SK-N-SH (cell line): Measurements from ENCODE around the gene NME3.

Experiments
- GABPA ChIP-seq: IDR thresholded peaks from 2 replicates; pipeline ENCODE4 v1.4.0; 2012; ENCODE audit warnings: low read depth, mild to moderate bottlenecking
- GATA2 ChIP-seq: sonication (generic); formaldehyde crosslinking; IDR thresholded peaks from 2 replicates; pipeline ENCODE4 v1.5.0; 2020; ENCODE audit warnings: mild to moderate bottlenecking, missing genetic modification reagents
- NFIC ChIP-seq: IDR thresholded peaks from 2 replicates; pipeline ENCODE4 v1.4.0; 2012; ENCODE audit warnings: borderline replicate concordance
- POLR2AphosphoS5 ChIP-seq: IDR thresholded peaks from 2 replicates; pipeline ENCODE4 v1.6.1; 2012; ENCODE audit warnings: low read depth, low read length
- RFX5 ChIP-seq: IDR thresholded peaks from 2 replicates; pipeline ENCODE4 v1.6.1; 2012; ENCODE audit warnings: mild to moderate bottlenecking, improper control_type of control experiment, low read length
- TAF1 ChIP-seq: IDR thresholded peaks from 2 replicates; pipeline ENCODE4 v1.6.1; 2012; ENCODE audit warnings: low read depth, mild to moderate bottlenecking, low read length, moderate library complexity, borderline replicate concordance
- TEAD4 ChIP-seq: IDR thresholded peaks from 2 replicates; pipeline ENCODE4 v1.4.0; 2012; ENCODE audit warnings: mild to moderate bottlenecking, borderline replicate concordance; ENCODE audit not compliant: insufficient read depth
- YY1 ChIP-seq: IDR thresholded peaks from 2 replicates; pipeline ENCODE4 v1.4.0; 2012; ENCODE audit warnings: low read depth, mild to moderate bottlenecking
- TF ChIP-seq, protein P1 (sequence below): fragments of 200-600 bp; sonication (generic); IDR thresholded peaks from 2 replicates; pipeline ENCODE4 v1.6.1; 2017; ENCODE audit warnings: antibody characterized with exemption, mild to moderate bottlenecking, moderate library complexity

DNA sequence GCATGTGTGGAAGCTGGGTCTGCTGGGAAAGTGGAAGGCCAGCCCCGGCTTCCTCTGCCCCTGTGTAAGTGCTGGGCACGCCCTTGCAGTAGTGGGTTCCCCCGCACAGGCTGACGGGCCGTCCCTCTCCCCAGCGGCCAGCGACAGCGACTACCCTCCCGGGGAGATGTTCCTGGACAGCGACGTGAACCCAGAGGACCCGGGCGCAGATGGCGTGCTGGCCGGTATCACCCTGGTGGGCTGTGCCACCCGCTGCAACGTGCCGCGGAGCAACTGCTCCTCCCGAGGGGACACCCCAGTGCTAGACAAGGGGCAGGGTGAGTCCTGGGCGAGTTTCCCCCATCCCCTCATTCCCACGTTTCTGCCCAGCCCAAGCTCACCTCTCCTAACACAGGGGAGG lies 5.5 kb downstream of the NME3 start:
- TF ChIP-seq YY1 = no peak
- TF ChIP-seq, protein P1, sequence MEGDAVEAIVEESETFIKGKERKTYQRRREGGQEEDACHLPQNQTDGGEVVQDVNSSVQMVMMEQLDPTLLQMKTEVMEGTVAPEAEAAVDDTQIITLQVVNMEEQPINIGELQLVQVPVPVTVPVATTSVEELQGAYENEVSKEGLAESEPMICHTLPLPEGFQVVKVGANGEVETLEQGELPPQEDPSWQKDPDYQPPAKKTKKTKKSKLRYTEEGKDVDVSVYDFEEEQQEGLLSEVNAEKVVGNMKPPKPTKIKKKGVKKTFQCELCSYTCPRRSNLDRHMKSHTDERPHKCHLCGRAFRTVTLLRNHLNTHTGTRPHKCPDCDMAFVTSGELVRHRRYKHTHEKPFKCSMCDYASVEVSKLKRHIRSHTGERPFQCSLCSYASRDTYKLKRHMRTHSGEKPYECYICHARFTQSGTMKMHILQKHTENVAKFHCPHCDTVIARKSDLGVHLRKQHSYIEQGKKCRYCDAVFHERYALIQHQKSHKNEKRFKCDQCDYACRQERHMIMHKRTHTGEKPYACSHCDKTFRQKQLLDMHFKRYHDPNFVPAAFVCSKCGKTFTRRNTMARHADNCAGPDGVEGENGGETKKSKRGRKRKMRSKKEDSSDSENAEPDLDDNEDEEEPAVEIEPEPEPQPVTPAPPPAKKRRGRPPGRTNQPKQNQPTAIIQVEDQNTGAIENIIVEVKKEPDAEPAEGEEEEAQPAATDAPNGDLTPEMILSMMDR = no peak
- TF ChIP-seq GABPA = no peak
- no peak for TF ChIP-seq POLR2AphosphoS5
- TF ChIP-seq TAF1 = no peak
- TF ChIP-seq RFX5 = no peak
- no peak for TF ChIP-seq TEAD4
- no peak for TF ChIP-seq GATA2 (CRISPR knock-in tag)
- TF ChIP-seq NFIC = no peak
